ENCODE results near the gene DNASE1L3.

Gene DNASE1L3

GRCh38 chr3:58241306-58242044, 30.7 kb upstream of the DNASE1L3 start:
- no peak for TF ChIP-seq ZFX (IDR thresholded peaks at IDR 0.05)
- TF ChIP-seq, protein P1, sequence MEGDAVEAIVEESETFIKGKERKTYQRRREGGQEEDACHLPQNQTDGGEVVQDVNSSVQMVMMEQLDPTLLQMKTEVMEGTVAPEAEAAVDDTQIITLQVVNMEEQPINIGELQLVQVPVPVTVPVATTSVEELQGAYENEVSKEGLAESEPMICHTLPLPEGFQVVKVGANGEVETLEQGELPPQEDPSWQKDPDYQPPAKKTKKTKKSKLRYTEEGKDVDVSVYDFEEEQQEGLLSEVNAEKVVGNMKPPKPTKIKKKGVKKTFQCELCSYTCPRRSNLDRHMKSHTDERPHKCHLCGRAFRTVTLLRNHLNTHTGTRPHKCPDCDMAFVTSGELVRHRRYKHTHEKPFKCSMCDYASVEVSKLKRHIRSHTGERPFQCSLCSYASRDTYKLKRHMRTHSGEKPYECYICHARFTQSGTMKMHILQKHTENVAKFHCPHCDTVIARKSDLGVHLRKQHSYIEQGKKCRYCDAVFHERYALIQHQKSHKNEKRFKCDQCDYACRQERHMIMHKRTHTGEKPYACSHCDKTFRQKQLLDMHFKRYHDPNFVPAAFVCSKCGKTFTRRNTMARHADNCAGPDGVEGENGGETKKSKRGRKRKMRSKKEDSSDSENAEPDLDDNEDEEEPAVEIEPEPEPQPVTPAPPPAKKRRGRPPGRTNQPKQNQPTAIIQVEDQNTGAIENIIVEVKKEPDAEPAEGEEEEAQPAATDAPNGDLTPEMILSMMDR (conservative IDR thresholded peaks at IDR 0.05): no peak
- no peak overlapping the region for H3K27ac ChIP-seq

GRCh38 chr3:58238830-58239229, 28.1 kb upstream of the DNASE1L3 start:
- no peak for TF ChIP-seq ZFX (IDR thresholded peaks at IDR 0.05)
- TF ChIP-seq, protein P1 (conservative IDR thresholded peaks at IDR 0.05): no peak
- peak overlapping the region; percentile 70; the same call in 1 of the 2 replicates for H3K27ac ChIP-seq

DNA sequence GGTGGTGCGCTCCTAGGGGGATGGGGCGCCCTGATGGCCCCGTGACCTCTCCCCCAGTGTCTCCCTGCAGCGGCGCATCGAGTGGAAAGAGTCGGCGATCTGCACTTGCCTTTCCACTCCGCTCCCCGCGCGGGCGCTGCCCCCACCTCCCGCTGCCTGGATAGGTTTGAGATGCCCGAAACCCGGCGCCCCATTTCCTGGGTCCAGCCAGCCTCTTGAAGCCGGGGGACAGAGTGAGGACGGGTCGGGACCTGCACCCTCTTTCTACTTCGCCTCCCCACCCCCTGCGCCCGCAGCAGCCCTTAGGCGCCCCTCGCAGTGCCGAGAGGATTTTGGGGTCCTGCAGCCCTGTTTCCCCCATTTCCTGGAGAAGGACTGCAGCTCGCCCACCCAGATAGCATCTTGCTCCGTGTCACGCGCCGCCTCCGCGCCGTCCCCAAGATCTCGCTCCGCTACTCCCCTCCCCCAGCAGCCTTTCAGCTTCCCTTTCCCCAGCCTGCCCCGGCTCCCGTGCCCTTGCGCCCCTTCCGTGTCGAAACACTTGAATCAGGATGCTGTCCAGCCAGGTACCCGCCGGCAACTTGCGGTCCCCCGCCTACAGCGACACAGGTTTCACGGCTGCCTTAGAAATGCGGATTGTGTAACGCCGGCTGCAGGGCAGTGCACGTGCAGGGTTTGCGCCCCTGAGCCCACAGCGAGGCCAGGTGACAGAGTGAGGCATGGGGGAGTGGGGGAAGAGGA, 27.3 kb upstream of the DNASE1L3 start:
- no peak for TF ChIP-seq ZFX (IDR thresholded peaks at IDR 0.05)
- TF ChIP-seq, protein P1 (conservative IDR thresholded peaks at IDR 0.05): no peak
- peak overlapping the region; percentile 70 for H3K27ac ChIP-seq

DNA sequence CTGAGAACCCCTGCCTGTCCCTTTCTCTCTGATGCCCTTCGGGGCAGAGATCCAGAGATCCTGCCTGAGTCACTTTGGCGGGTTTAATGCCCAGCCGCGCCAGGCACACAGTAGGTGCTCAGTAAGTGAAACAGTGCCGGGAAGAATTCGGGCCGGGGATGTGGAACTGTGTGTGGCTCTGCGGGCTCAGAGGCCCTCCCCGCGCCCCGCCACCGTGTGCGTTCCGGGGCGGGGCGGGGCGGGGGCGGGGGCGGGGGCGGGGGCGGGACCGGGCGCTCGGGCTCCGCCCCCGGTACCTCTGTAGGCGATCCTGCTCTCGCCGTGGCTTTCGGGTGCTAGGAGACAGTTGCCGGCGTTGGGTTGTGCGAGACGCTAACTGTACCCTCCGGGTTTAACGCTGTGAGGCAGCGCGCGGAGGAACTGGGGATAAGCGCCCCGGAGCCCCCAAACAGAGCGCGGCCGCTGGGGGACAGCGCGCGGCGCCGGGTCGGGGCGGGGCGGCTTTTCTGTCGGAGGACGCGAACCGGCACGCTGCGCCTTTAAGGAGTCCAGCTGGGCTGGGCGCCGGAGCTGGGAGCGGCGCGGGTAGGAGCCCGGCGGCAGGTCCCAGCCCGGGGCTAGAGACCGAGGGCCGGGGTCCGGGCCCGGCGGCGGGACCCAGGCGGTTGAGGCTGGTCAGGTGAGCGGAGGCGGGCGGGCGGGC, 26.6 kb upstream of the DNASE1L3 start, which contains the start of gene ABHD6:
ABHD6 (plus strand) TSS at position 555 of the 703 bp plus-strand sequence. CDS start 18,795 bp downstream, outside the sequence.
- peak within 1 kb of the TSS; percentile 70 for H3K27ac ChIP-seq
- TF ChIP-seq, protein P1 (conservative IDR thresholded peaks at IDR 0.05): peak; percentile 40
- no peak for TF ChIP-seq ZFX (IDR thresholded peaks at IDR 0.05)

- H3K27ac ChIP-seq: peak overlapping the region; percentile 70
- no peak for TF ChIP-seq ZFX (IDR thresholded peaks at IDR 0.05)
- TF ChIP-seq, protein P1 (conservative IDR thresholded peaks at IDR 0.05): no peak
Measured at GRCh38 chr3:58236527-58237237, 25.9 kb upstream of the DNASE1L3 start.

GRCh38 chr3:58235970-58236369, 25.2 kb upstream of the DNASE1L3 start:
- no peak overlapping the region for H3K27ac ChIP-seq
- TF ChIP-seq, protein P1 (conservative IDR thresholded peaks at IDR 0.05): no peak
- TF ChIP-seq ZFX (IDR thresholded peaks at IDR 0.05): no peak

Measured in C4-2B (cell line).